ENCODE results near the gene PRKN.
"Not testable (repeated sequence)": the region's sequence is repeated elsewhere in the genome, so short reads cannot be mapped to it uniquely, and the experiment has no call there.

Gene PRKN

GRCh38 chr6:161870236-161870901, 857.2 kb downstream of the PRKN start:
- no peak for DNase-seq

GRCh38 chr6:161869491-161869890, 858.1 kb downstream of the PRKN start:
- DNase-seq: no peak

- no peak for DNase-seq
Measured at GRCh38 chr6:161866570-161866969, 861.0 kb downstream of the PRKN start.

- not testable (repeated sequence) for DNase-seq
Measured at GRCh38 chr6:161861061-161861460, 866.5 kb downstream of the PRKN start.

GRCh38 chr6:161853657-161854056, 873.9 kb downstream of the PRKN start:
- no peak for DNase-seq

GRCh38 chr6:161851486-161851885, 876.1 kb downstream of the PRKN start:
- not testable (repeated sequence) for DNase-seq

- no peak for DNase-seq
Measured at GRCh38 chr6:161850562-161850961, 877.0 kb downstream of the PRKN start.

GRCh38 chr6:161847628-161848027, 879.9 kb downstream of the PRKN start:
- DNase-seq: no peak

- no peak for DNase-seq
Measured at GRCh38 chr6:161844804-161845203, 882.8 kb downstream of the PRKN start.

GRCh38 chr6:161843066-161843465, 884.5 kb downstream of the PRKN start:
- no peak for DNase-seq

GRCh38 chr6:161840380-161840779, 887.2 kb downstream of the PRKN start:
- DNase-seq: no peak

- DNase-seq: no peak
Measured at GRCh38 chr6:161838306-161839035, 889.1 kb downstream of the PRKN start.

- no peak for DNase-seq
Measured at GRCh38 chr6:161837854-161838253, 889.7 kb downstream of the PRKN start.

GRCh38 chr6:161837449-161837735, 890.2 kb downstream of the PRKN start:
- no peak for DNase-seq

GRCh38 chr6:161836643-161837448, 890.7 kb downstream of the PRKN start:
- no peak for DNase-seq

- no peak for DNase-seq
Measured at GRCh38 chr6:161835500-161836215, 891.9 kb downstream of the PRKN start.

GRCh38 chr6:161834426-161834825, 893.1 kb downstream of the PRKN start:
- DNase-seq: no peak

GRCh38 chr6:161833099-161833860, 894.3 kb downstream of the PRKN start:
- no peak for DNase-seq

- DNase-seq: no peak
Measured at GRCh38 chr6:161832622-161833021, 894.9 kb downstream of the PRKN start.

- no peak for DNase-seq
Measured at GRCh38 chr6:161830866-161831616, 896.5 kb downstream of the PRKN start.

- DNase-seq: no peak
Measured at GRCh38 chr6:161829291-161829729, 898.3 kb downstream of the PRKN start.

GRCh38 chr6:161828355-161828754, 899.2 kb downstream of the PRKN start:
- DNase-seq: no peak

All from stimulated activated naive CD4-positive, alpha-beta T cell treated with Interleukin-2 at 50 U/mL for 16 hours (primary cell).